ENCODE measurements around the gene AHCYL1.

- TF ChIP-seq CTCF (IDR thresholded peaks at IDR 0.05), result no peak
- TF ChIP-seq POLR2A (IDR thresholded peaks at IDR 0.05), result no peak
- no peak for TF ChIP-seq POLR2AphosphoS5 (IDR thresholded peaks at IDR 0.05)
- TF ChIP-seq EP300 (IDR thresholded peaks at IDR 0.05), result no peak
Observed at GRCh38 chr1:110057963-110058518, 73.5 kb downstream of the AHCYL1 start.
